PFSK-1 (cell line): ENCODE data around the gene NBEA.

Experiments
- POLR2AphosphoS5 ChIP-seq: IDR thresholded peaks from 2 replicates; pipeline ENCODE4 v1.6.1; 2012; ENCODE audit warnings: low read depth, mild to moderate bottlenecking, control low read depth, low read length, moderate library complexity
- TAF1 ChIP-seq: IDR thresholded peaks from 2 replicates; pipeline ENCODE4 v1.6.1; 2012; ENCODE audit warnings: low read length, control low read depth, borderline replicate concordance; ENCODE audit not compliant: insufficient read depth
- TF ChIP-seq, protein P1 (sequence below), 2 experiments: IDR thresholded peaks; 2 replicates each; pipeline versions ENCODE4 v1.6.1 to v1.8.0; 2011 to 2012; ENCODE audit warnings: low read depth in 2 of 2, low read length in 2 of 2, control low read depth in 1 of 2, inconsistent platforms in 1 of 2, mild to moderate bottlenecking in 1 of 2, moderate library complexity in 1 of 2; ENCODE audit not compliant: insufficient read depth in 1 of 2

GRCh38 chr13:35140321-35140720 is 198.3 kb downstream of the NBEA start:
- TF ChIP-seq POLR2AphosphoS5 (no peak), TAF1 (no peak)
- TF ChIP-seq, protein P1, sequence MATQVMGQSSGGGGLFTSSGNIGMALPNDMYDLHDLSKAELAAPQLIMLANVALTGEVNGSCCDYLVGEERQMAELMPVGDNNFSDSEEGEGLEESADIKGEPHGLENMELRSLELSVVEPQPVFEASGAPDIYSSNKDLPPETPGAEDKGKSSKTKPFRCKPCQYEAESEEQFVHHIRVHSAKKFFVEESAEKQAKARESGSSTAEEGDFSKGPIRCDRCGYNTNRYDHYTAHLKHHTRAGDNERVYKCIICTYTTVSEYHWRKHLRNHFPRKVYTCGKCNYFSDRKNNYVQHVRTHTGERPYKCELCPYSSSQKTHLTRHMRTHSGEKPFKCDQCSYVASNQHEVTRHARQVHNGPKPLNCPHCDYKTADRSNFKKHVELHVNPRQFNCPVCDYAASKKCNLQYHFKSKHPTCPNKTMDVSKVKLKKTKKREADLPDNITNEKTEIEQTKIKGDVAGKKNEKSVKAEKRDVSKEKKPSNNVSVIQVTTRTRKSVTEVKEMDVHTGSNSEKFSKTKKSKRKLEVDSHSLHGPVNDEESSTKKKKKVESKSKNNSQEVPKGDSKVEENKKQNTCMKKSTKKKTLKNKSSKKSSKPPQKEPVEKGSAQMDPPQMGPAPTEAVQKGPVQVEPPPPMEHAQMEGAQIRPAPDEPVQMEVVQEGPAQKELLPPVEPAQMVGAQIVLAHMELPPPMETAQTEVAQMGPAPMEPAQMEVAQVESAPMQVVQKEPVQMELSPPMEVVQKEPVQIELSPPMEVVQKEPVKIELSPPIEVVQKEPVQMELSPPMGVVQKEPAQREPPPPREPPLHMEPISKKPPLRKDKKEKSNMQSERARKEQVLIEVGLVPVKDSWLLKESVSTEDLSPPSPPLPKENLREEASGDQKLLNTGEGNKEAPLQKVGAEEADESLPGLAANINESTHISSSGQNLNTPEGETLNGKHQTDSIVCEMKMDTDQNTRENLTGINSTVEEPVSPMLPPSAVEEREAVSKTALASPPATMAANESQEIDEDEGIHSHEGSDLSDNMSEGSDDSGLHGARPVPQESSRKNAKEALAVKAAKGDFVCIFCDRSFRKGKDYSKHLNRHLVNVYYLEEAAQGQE (IDR thresholded peaks at IDR 0.05; ENCODE audit: insufficient read depth in 1 of 2, low read depth in 2 of 2, low read length in 2 of 2): no peak
